ENCODE measurements around the gene AMH.

DNA sequence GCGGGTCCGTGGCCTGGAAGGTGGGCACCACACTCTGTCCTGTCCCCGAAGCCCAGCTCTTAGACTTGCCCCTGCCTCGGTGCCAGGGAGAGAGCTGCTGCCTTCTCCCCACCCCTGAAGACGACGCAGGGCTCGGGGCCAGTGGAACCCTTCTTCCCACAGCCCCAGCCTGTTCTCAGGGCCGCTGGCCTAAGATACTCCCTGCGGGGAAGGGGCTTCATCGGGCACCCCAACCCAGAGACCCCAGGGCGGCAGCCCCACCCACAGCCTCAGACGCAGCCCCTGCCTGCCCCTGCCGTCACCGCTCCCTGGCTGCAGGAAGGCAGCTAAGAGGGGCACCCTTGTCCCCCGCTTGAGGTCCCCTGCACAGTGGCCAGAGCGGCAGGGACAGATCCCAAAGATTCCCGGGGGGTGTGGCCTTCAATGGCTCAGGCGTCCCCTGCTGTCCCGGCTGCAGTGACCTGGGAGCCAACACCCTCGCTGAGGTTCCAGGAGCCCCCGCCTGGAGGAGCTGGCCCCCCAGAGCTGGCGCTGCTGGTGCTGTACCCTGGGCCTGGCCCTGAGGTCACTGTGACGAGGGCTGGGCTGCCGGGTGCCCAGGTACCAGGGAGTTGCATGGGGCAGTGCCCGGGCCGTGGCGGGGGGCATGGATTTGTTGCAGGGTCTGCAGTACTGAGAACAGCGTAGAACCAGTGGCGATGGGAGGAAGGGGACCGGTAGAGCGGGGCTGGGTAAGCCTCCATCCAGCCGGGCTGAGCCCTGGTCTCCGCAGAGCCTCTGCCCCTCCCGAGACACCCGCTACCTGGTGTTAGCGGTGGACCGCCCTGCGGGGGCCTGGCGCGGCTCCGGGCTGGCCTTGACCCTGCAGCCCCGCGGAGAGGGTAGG is 1.0 kb downstream of the AMH start:
- TF ChIP-seq, protein P1, sequence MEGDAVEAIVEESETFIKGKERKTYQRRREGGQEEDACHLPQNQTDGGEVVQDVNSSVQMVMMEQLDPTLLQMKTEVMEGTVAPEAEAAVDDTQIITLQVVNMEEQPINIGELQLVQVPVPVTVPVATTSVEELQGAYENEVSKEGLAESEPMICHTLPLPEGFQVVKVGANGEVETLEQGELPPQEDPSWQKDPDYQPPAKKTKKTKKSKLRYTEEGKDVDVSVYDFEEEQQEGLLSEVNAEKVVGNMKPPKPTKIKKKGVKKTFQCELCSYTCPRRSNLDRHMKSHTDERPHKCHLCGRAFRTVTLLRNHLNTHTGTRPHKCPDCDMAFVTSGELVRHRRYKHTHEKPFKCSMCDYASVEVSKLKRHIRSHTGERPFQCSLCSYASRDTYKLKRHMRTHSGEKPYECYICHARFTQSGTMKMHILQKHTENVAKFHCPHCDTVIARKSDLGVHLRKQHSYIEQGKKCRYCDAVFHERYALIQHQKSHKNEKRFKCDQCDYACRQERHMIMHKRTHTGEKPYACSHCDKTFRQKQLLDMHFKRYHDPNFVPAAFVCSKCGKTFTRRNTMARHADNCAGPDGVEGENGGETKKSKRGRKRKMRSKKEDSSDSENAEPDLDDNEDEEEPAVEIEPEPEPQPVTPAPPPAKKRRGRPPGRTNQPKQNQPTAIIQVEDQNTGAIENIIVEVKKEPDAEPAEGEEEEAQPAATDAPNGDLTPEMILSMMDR (conservative IDR thresholded peaks at IDR 0.05; ENCODE audit: low read depth in 2 of 2) = no peak
- TF ChIP-seq EZH2 (IDR thresholded peaks at IDR 0.05; ENCODE audit: low read depth, unreplicated experiment) (no peak), JUNB (IDR thresholded peaks at IDR 0.05; ENCODE audit: unreplicated experiment) (no peak), ZNF331 (CRISPR knock-in tag; IDR thresholded peaks at IDR 0.05; ENCODE audit: low read depth) (no peak), POLR2AphosphoS5 (IDR thresholded peaks at IDR 0.05; ENCODE audit: low read depth) (no peak), EZH2phosphoT487 (IDR thresholded peaks at IDR 0.05; ENCODE audit: unreplicated experiment) (no peak), CREB1 (CRISPR knock-in tag; IDR thresholded peaks at IDR 0.05; ENCODE audit: low read depth) (no peak), ZNF114 (CRISPR knock-in tag; IDR thresholded peaks at IDR 0.05) (no peak), NANOG (IDR thresholded peaks at IDR 0.05; ENCODE audit: borderline replicate concordance) (no peak)
- TF ChIP-seq, protein P2, sequence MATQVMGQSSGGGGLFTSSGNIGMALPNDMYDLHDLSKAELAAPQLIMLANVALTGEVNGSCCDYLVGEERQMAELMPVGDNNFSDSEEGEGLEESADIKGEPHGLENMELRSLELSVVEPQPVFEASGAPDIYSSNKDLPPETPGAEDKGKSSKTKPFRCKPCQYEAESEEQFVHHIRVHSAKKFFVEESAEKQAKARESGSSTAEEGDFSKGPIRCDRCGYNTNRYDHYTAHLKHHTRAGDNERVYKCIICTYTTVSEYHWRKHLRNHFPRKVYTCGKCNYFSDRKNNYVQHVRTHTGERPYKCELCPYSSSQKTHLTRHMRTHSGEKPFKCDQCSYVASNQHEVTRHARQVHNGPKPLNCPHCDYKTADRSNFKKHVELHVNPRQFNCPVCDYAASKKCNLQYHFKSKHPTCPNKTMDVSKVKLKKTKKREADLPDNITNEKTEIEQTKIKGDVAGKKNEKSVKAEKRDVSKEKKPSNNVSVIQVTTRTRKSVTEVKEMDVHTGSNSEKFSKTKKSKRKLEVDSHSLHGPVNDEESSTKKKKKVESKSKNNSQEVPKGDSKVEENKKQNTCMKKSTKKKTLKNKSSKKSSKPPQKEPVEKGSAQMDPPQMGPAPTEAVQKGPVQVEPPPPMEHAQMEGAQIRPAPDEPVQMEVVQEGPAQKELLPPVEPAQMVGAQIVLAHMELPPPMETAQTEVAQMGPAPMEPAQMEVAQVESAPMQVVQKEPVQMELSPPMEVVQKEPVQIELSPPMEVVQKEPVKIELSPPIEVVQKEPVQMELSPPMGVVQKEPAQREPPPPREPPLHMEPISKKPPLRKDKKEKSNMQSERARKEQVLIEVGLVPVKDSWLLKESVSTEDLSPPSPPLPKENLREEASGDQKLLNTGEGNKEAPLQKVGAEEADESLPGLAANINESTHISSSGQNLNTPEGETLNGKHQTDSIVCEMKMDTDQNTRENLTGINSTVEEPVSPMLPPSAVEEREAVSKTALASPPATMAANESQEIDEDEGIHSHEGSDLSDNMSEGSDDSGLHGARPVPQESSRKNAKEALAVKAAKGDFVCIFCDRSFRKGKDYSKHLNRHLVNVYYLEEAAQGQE (IDR thresholded peaks at IDR 0.05; ENCODE audit: unreplicated experiment) = no peak

Data from GM23338 (cell line).